ENCODE results near the gene ZNF195. TPM values are rescaled to one million over a fixed set of nuclear protein-coding genes. Genes with fewer than 3 reads are reported as not detected.
"Not testable (repeated sequence)": the region's sequence is repeated elsewhere in the genome, so short reads cannot be mapped to it uniquely, and the experiment has no call there.

The ZNF195 gene
- total RNA-seq, 1 experiment from 2014 or later: 116 TPM

DNA sequence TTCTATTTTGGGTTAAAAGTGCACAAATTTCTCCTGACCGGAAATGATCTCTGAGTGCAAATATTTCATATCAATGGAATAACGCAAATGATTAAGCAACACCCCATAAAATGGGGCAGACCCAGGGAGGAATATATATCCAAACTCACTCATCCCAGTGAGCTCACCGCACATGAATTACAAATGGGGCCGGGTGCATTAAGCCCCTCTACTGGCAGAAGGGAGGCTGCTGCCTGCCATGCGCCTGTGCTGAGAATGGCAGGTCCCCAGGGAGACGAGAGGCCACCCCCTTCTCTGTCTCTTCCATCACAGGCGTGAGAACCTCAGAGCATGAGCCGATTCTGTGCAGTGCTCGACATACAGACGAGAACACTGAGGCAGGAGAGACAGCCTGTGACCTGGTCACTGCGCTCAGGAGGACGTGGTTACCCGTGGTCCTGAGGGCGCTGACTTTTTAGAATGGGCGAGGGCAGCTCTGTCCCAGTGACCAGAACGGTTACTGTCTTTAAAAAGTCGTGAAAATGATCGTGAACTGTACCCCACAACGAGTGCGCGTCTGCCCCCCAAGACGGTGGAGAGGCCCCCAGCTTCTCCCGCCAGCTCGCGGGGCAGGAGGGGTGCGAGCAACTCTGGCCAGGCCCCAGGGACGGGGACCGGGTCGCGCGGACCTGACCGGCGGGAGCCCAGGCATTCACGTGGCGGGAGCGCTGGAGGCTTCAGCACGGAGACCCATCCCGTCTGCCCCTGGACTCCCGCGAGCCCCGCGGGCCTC is 42.8 kb upstream of the ZNF195 start:
- Histone ChIP-seq H3K4me2 (ENCODE audit: insufficient read depth, insufficient read length, low read length) (peak overlapping the region; percentile 73), H3K9ac (ENCODE audit: extremely low read depth, insufficient read length, low read length) (peak overlapping the region; percentile 1)
- H3K9me3 ChIP-seq (ENCODE audit: control insufficient read depth, low read depth, low read length); H2BK20ac ChIP-seq (ENCODE audit: low read depth, low read length, poor library complexity, severe bottlenecking); H2BK12ac ChIP-seq (ENCODE audit: insufficient read length, low read depth, low read length); H3K23ac ChIP-seq (ENCODE audit: insufficient read length, low read depth, low read length); H2BK5ac ChIP-seq (ENCODE audit: insufficient read length, low read length); H3K27ac ChIP-seq (ENCODE audit: insufficient read length, low read depth, low read length); H4K5ac ChIP-seq (ENCODE audit: insufficient read length, low read depth, low read length); H4K91ac ChIP-seq (ENCODE audit: insufficient read length, low read depth, low read length); H2BK15ac ChIP-seq (ENCODE audit: low read depth, low read length); H3K14ac ChIP-seq (ENCODE audit: insufficient read depth, low read length); H3K36me3 Mint-ChIP-seq (ENCODE audit: insufficient read depth in 1 of 3, low read depth in 3 of 3); H3T11ph ChIP-seq (ENCODE audit: low read length); H4K8ac ChIP-seq (replicated peaks; ENCODE audit: insufficient read length, low read depth, low read length); H3K79me1 ChIP-seq (ENCODE audit: insufficient read depth, low read depth, low read length, poor library complexity, severe bottlenecking); H3K9me3 Mint-ChIP-seq; H3K18ac ChIP-seq (ENCODE audit: insufficient read length, low read depth, low read length); H3K23me2 ChIP-seq (ENCODE audit: insufficient read length, low read depth, low read length, poor library complexity, severe bottlenecking); H3K4ac ChIP-seq (ENCODE audit: low read depth, low read length); H3K79me2 ChIP-seq (ENCODE audit: insufficient read depth, low read length); H2BK120ac ChIP-seq (ENCODE audit: low read depth, low read length, poor library complexity, severe bottlenecking); H3K4me1 ChIP-seq (ENCODE audit: insufficient read depth, low read length); H2AK5ac ChIP-seq (ENCODE audit: insufficient read length, low read length); H2AFZ ChIP-seq (ENCODE audit: low read length); H4K20me1 ChIP-seq (ENCODE audit: control insufficient read depth, insufficient read depth, insufficient read length); H3K56ac ChIP-seq (ENCODE audit: insufficient read length, low read depth, low read length); H3K27me3 ChIP-seq (ENCODE audit: insufficient read depth, low read length); DNase-seq: not testable (repeated sequence)
- Mint-ChIP-seq H3K27ac (peak overlapping the region in 2 of 3 experiments; percentile 40 to 83; a peak in 3 of 7 replicates), H3K4me3 (peak overlapping the region; percentile 80 to 89), H3K27me3 (ENCODE audit: low read depth) (peaks cover 24% of the 10 kb centered on the region), H3K4me1 (peaks cover 13 to 19% of the 10 kb centered on the region in 2 experiments)
- no CpG with 5 or more reads among the region's 42 CpGs for WGBS (ENCODE audit: extremely low coverage, insufficient read length, low lambda C conversion rate)

GRCh38 chr11:3420281-3421042 is 41.5 kb upstream of the ZNF195 start:
- not testable (repeated sequence) for H3K79me1 ChIP-seq (ENCODE audit: insufficient read depth, low read depth, low read length, poor library complexity, severe bottlenecking); H3K4ac ChIP-seq (ENCODE audit: low read depth, low read length); H3K9ac ChIP-seq (ENCODE audit: extremely low read depth, insufficient read length, low read length); H3K9me3 Mint-ChIP-seq; H3K4me2 ChIP-seq (ENCODE audit: insufficient read depth, insufficient read length, low read length); H2BK5ac ChIP-seq (ENCODE audit: insufficient read length, low read length); H3K27me3 ChIP-seq (ENCODE audit: insufficient read depth, low read length); H3K79me2 ChIP-seq (ENCODE audit: insufficient read depth, low read length); H2AFZ ChIP-seq (ENCODE audit: low read length); H3K23me2 ChIP-seq (ENCODE audit: insufficient read length, low read depth, low read length, poor library complexity, severe bottlenecking); H3K56ac ChIP-seq (ENCODE audit: insufficient read length, low read depth, low read length); H4K8ac ChIP-seq (replicated peaks; ENCODE audit: insufficient read length, low read depth, low read length); H2BK120ac ChIP-seq (ENCODE audit: low read depth, low read length, poor library complexity, severe bottlenecking); H4K20me1 ChIP-seq (ENCODE audit: control insufficient read depth, insufficient read depth, insufficient read length); H3T11ph ChIP-seq (ENCODE audit: low read length); H2BK15ac ChIP-seq (ENCODE audit: low read depth, low read length); H2BK12ac ChIP-seq (ENCODE audit: insufficient read length, low read depth, low read length); H3K4me1 ChIP-seq (ENCODE audit: insufficient read depth, low read length); H2BK20ac ChIP-seq (ENCODE audit: low read depth, low read length, poor library complexity, severe bottlenecking); H3K36me3 Mint-ChIP-seq (ENCODE audit: insufficient read depth in 1 of 3, low read depth in 3 of 3); H3K27ac ChIP-seq (ENCODE audit: insufficient read length, low read depth, low read length); H3K9me3 ChIP-seq (ENCODE audit: control insufficient read depth, low read depth, low read length); DNase-seq; H4K91ac ChIP-seq (ENCODE audit: insufficient read length, low read depth, low read length); H4K5ac ChIP-seq (ENCODE audit: insufficient read length, low read depth, low read length); H3K23ac ChIP-seq (ENCODE audit: insufficient read length, low read depth, low read length); H2AK5ac ChIP-seq (ENCODE audit: insufficient read length, low read length); H3K18ac ChIP-seq (ENCODE audit: insufficient read length, low read depth, low read length); H3K14ac ChIP-seq (ENCODE audit: insufficient read depth, low read length)
- Mint-ChIP-seq H3K4me3 (peak overlapping the region in 1 of 2 experiments; percentile 36; a peak in 1 of 5 replicates), H3K27ac (peak overlapping the region in 2 of 3 experiments; percentile 45 to 74; a peak in 3 of 7 replicates), H3K27me3 (ENCODE audit: low read depth) (peaks cover 18% of the 10 kb centered on the region), H3K4me1 (peaks cover 18 to 23% of the 10 kb centered on the region in 2 experiments)
- no CpG with 5 or more reads among the region's 10 CpGs for WGBS (ENCODE audit: extremely low coverage, insufficient read length, low lambda C conversion rate)

All from H9 (cell line).